GM21529 (cell line): ENCODE data around the gene SFTPB.
A peak's percentile ranks its signal among the peaks of the same experiment; 100 is the strongest.

Source experiments
- ATAC-seq: cut with Tn5 transposase; IDR thresholded peaks from one replicate; pipeline ENCODE4 v1.9.1; 2021; ENCODE audit not compliant: unreplicated experiment

The SFTPB gene

DNA sequence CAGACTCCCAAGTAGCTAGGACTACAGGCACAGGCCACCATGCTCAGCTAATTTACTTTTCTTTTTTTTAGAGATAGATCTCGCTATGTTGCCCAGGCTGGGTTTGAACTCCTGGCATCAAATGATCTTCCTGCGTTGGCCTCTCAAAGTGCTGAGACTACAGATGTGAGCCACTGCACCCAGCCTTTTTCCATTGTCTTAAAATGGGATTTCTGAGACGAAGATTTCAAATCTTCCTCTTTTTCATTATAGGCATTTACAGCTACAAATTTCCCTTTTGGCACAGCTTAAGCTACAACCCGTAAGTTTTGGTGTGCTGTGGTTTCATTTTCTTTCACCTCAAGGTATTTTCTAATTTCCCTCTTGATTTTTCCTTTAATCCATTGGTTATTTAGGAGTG is 34.8 kb upstream of the SFTPB start:
- ATAC-seq, result no peak

DNA sequence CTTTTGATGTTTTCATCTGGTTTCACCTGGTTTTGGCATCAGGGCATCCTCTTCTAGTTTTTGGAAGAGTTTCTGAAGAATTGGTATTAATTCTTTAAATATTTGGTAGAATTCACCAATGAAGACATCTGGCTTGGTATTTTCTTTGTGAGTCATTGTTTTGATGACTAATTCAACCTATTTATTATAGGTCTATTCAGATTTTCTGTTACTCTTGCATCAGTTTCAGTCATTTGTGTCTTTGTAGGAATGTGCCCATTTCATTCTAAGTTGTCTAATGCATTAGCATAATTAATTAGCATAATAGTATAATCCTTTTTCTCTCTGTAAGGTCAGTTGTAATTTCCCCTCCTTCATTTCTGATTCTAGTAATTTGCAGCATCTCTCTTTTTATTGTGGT is 34.2 kb upstream of the SFTPB start:
- no peak for ATAC-seq

DNA sequence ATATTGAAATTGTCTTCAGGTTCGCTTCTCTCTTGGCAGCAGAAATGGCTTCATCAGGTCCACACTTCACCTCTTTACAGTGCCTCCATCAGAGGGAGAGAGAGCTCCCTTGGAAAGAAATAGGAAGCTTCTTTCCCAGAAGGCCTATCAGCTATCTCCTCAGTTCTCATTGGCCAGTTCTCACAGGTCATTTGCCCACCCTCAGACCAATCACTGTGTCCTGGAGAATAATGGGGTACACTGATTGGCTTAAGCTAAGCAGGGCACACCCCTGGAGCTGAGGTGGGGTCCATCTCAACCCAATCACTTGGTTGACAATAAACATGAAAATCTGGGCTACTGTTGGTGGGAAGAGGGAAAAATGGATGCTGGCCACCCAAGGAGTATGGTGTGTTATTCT is 31.3 kb upstream of the SFTPB start:
- ATAC-seq, result no peak

DNA sequence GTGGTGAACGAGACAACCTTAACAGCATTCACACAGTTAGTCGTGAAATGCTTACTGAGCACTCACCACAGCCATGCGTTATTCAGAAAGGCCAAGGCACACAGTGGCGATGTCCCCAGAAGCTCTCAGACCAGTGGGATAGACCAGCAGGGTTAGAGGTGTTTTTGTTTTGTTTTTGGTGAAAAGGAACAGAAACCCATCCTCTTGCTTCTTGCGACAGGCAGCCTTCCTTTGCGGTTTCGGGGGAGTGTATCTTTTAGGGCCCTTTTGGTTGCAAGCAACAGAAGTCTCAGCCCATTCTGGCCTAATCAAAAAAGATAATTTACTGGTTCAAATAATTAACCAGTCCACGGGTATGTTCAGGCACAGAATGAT is 30.9 kb upstream of the SFTPB start:
- no peak for ATAC-seq

DNA sequence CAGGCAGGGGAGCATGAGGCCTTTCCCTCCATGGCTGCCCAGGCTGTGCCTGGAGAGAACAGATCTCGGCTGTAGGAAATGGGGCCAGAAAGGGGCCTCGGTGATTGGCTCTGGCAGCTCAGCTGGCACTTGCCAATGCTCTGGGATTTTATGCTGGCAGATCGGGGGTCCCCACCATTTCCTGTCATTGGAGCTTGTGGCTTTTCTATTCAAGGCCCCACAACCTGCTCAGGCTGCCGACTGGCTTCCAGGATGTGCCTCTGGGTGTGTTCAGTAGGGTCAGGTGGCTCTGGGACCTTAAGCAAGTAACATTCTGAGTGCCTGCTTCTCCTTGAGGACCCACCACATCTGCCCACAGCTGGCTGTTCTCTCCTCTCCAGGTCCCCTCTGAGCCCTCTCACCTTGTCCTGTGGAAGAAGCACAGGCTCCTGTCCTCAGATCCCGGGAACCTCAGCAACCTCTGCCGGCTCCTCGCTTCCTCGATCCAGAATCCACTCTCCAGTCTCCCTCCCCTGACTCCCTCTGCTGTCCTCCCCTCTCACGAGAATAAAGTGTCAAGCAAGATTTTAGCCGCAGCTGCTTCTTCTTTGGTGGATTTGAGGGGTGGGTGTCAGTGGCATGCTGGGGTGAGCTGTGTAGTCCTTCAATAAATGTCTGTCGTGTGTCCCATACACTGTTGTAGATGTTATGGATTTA is 30.3 kb upstream of the SFTPB start:
- no peak for ATAC-seq

DNA sequence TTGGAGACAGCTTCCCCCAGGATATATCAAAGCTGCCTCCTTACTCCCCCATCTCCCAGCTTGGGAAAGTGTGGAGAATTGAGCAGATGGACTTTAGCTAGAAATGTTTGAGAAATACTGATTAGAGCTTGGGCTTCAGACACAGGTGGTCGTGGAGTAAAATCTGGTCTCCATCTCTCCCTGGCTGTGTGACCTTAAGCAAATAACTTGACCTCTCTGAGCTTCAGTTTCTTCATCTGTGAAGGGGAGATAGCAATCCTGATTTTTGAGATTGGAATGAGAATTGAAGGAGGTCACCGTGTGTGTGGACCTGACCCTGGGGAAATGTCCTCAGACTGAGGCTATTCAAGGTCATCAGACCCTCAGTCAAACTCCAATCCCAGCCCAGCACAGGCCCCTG is 29.7 kb upstream of the SFTPB start:
- ATAC-seq, result no peak

DNA sequence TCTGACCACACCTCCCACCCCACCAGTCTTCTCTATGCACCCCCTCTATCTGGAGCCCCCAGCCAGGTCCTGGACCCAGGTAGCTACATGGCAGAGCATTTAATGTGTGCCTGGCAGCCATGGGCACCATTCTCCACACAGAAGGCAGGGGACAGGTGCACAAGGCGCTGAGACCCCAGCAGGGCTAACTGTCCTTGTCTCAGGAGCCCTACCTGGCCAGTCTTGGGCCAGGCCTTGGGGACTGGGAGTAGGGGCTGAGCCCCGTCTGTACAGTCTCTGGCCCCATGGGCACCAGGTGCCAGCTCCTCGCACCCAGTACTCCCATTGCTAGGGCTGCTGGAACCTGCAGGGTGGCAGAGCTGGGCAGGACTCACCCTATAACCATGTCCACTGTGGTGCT is 29.1 kb upstream of the SFTPB start:
- ATAC-seq, result no peak

DNA sequence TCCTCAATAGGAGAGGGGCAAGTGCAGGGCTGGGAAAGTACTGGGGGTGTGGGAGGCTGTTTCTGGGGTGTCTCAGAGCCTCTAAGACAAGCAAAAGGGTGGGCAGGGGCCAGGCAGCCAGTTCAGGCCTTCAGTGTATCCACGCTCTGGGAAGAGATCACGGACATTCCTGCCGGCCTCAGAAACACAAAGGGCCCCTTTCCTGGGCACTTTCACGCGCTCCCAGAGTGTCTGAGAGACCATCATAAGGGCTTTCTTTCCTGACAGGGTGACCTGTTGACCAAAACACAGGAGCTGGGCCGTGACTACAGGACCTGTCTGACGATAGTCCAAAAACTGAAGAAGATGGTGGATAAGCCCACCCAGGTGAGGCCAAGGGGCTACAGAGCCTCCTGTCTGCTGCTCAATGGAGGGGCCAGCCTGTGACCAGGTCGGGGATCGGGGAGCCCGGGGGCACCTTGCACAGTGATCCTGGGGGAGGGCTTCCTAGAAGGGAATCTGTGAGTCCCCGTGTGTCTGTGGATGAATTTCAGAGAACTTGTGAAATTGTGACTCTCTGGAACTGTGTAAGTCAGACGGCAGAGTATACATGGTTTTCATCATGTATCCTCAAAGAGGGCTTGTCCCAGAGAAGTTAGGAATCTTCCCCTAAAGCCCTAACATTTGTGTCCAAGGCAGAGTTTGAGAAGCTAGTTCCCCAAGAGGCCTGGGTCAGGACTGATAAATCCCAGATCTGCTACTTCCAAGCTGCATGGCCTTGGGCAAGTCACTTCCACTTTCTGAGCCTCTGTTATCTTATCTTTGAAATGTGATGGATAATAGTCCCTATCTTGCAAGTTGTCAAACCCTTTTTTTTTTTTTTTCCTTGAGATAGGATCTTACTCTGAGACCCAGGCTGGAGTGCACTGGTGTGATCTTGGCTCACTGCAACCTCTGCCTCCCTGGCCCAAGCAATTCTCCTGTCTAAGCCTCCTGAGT is 28.0 kb upstream of the SFTPB start:
- ATAC-seq, result no peak

DNA sequence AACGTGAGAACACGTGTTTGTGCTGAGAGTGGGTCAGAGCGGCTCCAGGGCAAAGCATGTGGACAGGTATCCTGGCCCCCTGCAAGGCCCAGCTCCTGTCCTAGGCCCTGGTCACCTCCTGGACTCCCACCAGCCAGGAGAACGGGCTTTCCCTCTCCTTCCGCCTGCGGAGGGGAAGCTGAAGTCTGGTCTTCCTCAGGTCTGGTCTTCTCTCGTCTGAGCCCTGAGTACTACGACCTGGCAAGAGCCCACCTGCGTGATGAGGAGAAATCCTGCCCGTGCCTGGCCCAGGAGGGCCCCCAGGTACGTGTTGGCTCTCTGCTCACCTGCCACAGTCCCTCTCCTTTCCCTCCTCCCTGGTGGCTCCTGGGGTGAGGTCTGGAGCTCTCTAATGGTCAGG is 27.1 kb upstream of the SFTPB start:
- no peak for ATAC-seq

DNA sequence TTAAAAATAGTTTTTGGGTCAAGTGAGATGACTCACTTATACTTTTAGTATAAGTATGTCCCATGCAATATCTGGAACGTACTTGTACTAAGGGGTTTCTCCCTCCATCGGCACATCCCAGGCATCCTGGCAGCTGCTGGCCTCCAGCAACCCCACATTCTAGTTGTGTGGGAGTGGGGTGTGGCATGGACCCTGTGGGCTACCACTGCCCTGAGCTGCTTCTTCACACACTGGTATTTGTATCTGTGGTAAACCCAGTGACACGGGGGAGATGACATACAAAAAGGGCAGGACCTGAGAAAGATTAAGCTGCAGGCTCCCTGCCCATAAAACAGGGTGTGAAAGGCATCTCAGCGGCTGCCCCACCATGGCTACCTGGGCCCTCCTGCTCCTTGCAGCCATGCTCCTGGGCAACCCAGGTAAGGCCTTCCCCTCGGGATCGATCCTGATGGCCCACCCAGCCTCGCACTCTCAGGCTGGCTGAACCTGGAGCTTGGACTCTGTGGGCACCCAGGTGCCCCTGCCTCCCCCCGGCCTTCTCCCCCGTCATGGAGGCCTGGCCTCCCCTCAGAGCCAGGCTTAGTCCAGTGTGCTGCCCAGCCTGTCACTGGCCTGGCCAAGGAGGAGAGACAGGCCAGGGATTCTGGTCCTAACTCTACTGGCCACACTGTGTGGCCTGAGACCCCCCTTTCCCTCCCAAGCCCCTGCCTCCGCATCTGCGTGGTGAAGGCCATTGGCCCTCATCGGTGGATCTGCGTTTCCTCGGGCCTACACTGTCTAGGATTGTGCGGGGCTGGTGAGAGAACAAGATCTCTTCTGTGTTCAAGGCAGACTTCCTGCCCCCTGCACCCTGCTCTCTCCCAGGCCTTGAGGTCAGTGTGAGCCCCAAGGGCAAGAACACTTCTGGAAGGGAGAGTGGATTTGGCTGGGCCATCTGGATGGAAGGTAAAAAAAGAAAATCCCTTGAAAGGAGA is 26.3 kb upstream of the SFTPB start, which contains the start of gene GNLY:
GNLY (plus strand) TSS at position 307 of the 974 bp plus-strand sequence; CDS start at position 368, 61 bp downstream.
- ATAC-seq, result no peak

DNA sequence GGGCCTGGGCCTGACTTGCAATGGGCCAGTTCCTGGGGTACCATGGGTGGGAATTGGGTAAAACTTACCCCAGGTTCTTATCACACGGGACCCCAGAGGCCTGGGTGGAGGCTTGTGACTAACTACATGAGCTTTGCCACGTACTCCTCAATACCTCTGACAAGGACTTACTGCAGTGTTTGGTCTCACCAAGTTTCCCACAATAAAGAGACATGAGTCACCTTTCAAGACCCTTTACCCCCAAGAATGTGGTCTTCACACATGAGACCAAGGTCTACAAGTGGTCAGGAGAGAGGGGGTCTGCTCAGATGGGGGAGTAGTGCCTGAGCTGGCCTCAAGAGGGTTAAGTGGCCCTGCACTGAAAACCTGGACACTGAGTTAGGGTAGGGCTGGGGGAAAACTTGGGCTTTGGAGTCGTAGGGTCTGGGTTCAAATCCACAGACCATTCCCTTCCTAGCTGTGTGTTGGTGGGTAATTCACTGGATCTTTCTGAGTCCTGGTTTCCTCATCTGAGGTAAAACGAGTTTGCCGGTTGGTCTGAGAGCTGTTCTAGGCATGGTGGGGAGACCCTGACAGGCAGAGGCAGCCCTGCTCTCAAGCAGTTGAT is 24.1 kb upstream of the SFTPB start:
- ATAC-seq, result no peak

DNA sequence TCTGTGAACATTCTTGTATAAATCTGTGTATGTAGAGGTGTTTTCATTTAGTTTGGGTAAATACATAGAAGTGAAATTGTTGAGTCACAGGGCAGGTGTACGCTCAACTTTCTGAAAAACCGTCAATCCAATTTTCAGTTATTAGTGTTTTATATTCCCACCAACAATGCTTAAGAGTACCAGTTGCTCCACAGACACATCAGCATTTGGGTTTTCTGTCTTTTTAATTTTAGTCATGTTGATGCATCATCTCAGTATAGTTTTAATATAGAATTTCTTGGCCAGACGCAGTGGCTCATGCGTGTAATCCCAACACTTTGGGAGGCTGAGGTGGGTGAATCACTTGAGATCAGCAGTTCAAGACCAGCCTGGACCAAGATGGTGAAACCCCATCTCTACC is 22.9 kb upstream of the SFTPB start:
- no peak for ATAC-seq

DNA sequence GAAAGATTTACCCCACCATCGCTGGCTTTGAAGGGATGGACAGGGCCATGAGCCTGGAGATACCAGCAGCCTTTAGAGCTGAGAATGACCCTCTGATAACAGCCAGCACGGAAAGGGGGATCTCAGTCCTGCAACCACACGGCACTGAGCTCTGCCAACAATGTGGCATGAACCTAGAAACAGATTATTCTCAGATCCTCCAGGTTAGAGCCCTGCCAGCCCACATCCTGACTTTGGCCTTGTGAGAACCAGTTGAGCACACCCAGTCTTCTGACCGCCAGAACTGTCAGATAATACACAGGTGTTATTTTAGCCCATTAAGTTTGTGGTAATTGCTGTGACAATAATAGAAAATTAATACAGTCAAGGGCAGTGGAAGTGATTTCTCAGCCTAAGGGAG is 16.8 kb upstream of the SFTPB start:
- no peak for ATAC-seq

DNA sequence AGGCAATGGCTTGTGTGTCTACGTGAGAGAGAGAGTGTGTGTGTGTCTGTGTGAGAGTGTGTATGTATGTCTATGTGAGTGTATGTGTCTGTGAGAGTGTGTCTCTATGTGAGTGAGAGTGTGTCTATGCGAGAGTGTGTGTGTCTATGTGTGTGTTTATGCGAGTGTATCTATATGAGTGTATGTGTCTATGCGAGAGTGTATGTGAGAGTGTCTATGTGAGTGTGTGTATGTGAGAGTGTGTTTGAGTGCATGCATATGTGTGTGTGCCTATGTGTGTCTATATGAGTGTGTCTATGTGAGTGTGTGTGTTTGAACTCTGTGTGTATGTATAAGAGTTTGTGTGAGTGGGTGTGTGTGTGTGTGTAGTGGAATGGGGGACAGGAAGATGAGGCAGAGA is 16.4 kb upstream of the SFTPB start:
- ATAC-seq, result no peak

DNA sequence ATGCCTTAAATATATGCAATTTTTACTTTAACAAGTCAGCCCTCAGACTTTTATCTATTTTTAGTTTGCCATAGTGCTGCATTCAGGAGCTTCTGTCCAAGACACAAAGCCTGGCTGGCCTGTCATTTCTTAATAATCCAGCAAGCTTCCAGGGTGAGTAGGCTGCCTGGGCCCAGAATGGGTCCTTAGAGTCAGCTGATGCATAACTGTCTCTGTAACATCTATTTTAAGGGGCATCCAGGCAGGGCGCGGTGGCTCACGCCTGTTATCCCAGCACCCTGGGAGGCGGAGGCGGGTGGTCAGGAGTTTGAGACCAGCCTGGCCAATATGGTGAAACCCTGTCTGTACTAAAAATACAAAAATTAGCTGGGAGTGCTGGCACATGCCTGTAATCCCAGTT is 14.4 kb upstream of the SFTPB start:
- ATAC-seq, result no peak

DNA sequence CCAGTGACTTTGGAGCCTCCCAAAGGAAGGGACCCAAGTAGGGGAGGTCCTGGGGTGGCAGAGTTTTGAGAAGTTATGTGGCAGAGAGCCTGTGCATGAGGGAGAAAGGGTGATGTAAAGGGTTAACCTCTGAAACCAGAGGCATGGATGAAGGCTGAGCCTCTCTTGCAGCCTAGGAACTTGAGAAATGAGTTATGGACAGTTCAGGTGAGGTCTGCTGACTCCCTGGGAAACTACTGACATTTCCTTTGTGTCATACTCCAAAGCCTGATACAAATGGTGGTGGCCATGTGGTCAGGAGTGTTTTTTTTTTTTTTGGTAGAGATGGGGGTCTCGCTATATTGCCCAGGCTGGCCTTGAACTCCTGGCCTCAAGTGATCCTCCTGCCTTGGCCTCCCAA is 13.8 kb upstream of the SFTPB start:
- no peak for ATAC-seq

DNA sequence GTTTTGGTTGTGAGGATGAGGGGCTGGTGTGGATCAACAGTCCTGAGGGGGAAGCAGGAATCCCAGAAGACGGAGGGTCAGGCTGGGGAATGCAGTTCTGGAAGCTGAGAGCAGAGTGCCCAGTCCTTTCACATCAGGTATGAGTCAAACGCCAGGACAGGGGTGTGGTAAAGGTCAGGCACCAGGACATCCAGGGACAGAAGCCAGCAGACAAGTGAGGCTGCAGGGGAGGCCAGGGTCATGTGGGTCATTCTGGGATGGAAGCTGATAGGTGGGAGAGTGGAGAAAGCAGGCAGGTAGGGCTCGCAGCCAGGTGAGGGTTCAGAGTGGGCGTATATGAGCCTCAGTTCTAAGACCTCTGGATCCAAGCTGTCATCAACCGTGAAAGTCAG is 13.4 kb upstream of the SFTPB start:
- ATAC-seq, result no peak

DNA sequence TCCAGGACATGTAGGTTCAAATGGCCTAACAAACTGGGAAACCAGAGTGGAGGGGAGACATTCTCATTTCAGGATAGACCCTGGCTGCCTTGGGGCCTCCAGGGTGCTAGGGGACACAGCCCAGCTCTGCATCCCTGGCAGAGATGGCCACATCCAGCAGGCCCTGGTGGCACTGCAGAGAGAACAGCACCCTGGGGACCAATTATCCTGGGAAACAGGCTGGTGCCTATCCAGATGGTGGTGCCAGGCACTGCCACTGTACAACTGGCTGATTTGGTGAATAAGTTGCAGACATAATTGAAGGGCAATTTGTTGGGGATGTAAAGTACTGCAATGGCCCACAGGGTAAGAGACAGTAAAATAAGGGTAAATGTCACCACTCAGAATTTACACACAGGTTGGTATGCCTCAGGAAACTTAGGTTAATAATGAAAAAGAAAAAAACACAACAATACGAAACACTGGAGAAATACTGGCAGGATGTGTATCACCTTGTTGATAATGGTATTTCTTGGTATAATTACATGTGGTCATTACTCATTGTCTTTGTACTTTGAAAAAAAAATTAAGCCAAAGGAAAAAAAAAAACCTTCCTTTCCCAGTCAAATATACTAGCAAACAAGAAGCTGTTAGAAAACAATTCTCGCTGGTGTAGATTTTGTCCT is 12.8 kb upstream of the SFTPB start:
- ATAC-seq, result no peak

DNA sequence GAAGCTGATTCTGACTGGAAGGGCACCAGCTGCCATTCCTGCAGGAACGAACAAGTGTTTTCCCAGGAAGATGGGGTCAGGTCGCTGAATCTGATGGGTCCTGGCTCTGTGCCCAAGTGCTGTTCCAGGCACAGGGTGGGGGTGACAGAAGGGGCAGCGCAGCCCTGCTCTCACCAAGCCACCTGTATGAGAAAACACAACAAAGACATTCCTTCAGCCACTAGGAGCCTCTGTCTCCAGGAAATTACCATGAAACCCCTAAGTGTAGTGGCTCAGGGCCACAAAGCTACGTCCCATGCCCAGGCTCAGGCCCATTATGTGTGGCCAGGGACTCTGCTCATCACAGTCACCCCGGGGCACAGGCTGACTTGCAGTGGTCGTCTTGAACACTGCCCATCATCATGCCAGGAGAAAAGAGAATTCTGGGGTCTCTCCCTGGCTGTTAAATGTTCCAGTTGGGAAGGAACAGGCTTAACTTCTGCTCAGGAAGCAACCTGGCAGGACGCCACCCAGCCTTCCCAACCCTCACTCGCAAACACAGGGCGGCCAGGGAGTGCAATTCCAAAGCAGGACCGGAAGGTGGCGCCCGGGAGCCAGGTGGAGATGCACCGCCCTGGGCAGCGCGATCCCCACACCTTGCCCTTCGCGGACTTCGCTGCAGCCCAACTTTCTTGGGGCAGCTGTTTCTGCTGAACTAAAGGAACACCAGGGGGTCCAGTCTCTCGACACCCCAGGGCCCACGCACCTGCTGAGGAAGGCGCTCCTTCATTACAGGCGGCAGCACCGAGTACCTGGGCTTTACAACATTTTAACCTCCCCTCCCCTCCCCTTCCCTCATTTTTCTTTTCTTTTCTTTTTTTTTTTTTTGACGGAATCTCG is 11.0 kb upstream of the SFTPB start:
- peak; percentile 80 for ATAC-seq
